ENCODE results near the gene S1PR1.
A peak's percentile ranks its signal among the peaks of the same experiment; 100 is the strongest.

Gene S1PR1

GRCh38 chr1:101282314-101283038 lies 45.7 kb downstream of the S1PR1 start:
- TF ChIP-seq CTCF (conservative IDR thresholded peaks at IDR 0.05; ENCODE audit: low read length): no peak
- DNase-seq (ENCODE audit: low read depth): no peak
- H3K4me3 ChIP-seq (ENCODE audit: low read length): no peak overlapping the region

- no peak for DNase-seq (ENCODE audit: low read depth)
- no peak for TF ChIP-seq CTCF (conservative IDR thresholded peaks at IDR 0.05; ENCODE audit: low read length)
These were observed 46.6 kb downstream of the S1PR1 start for GRCh38 chr1:101283443-101283842.

GRCh38 chr1:101284021-101284420 lies 47.2 kb downstream of the S1PR1 start:
- no peak overlapping the region for H3K4me3 ChIP-seq (ENCODE audit: low read length)
- no peak for TF ChIP-seq CTCF (conservative IDR thresholded peaks at IDR 0.05; ENCODE audit: low read length)
- DNase-seq (ENCODE audit: low read depth): no peak

More at GRCh38 chr1:101283443-101283842, 46.6 kb downstream of the S1PR1 start:
- H3K4me3 ChIP-seq (ENCODE audit: low read length): no peak overlapping the region

- TF ChIP-seq CTCF (conservative IDR thresholded peaks at IDR 0.05; ENCODE audit: low read length): no peak
- no peak overlapping the region for H3K4me3 ChIP-seq (ENCODE audit: low read length)
- no peak for DNase-seq (ENCODE audit: low read depth)
These were observed 47.9 kb downstream of the S1PR1 start for GRCh38 chr1:101284622-101285218.

GRCh38 chr1:101285922-101286570 lies 49.2 kb downstream of the S1PR1 start:
- no peak for TF ChIP-seq CTCF (conservative IDR thresholded peaks at IDR 0.05; ENCODE audit: low read length)
- no peak overlapping the region for H3K4me3 ChIP-seq (ENCODE audit: low read length)
- no peak for DNase-seq (ENCODE audit: low read depth)

- TF ChIP-seq CTCF (conservative IDR thresholded peaks at IDR 0.05; ENCODE audit: low read length): peak; percentile 96
- peak; percentile 85 for DNase-seq (ENCODE audit: low read depth)
- H3K4me3 ChIP-seq (ENCODE audit: low read length): no peak overlapping the region
These were observed 51.7 kb downstream of the S1PR1 start for GRCh38 chr1:101288491-101288944.

Data from AG10803 (cell line).